D721Med (cell line): ENCODE results near the gene NAV2.
A peak's percentile ranks its signal among the peaks of the same experiment; 100 is the strongest.

Source experiments
- DNase-seq: peaks from one replicate; pipeline ENCODE4 v3.0.0; 2011; ENCODE audit warnings: low spot score; ENCODE audit not compliant: insufficient read length
- FAIRE-seq: peaks from 2 replicates; lab custom pipeline; 2011; peaks lifted over from hg19 to GRCh38; lab: Jason Lieb, UNC
- CTCF ChIP-seq: IDR thresholded peaks from 2 replicates; pipeline ENCODE4 v1.5.1; 2012; ENCODE audit warnings: mild to moderate bottlenecking, control low read depth; ENCODE audit not compliant: insufficient read depth; ENCODE audit errors: missing control alignments

Gene NAV2

GRCh38 chr11:20110908-20111669, 398.5 kb downstream of the NAV2 start:
- peak; percentile 91 for TF ChIP-seq CTCF
- DNase-seq: peak; percentile 38
- no peak for FAIRE-seq

GRCh38 chr11:20111871-20112270, 399.2 kb downstream of the NAV2 start:
- DNase-seq: no peak
- FAIRE-seq: no peak
- no peak for TF ChIP-seq CTCF

DNA sequence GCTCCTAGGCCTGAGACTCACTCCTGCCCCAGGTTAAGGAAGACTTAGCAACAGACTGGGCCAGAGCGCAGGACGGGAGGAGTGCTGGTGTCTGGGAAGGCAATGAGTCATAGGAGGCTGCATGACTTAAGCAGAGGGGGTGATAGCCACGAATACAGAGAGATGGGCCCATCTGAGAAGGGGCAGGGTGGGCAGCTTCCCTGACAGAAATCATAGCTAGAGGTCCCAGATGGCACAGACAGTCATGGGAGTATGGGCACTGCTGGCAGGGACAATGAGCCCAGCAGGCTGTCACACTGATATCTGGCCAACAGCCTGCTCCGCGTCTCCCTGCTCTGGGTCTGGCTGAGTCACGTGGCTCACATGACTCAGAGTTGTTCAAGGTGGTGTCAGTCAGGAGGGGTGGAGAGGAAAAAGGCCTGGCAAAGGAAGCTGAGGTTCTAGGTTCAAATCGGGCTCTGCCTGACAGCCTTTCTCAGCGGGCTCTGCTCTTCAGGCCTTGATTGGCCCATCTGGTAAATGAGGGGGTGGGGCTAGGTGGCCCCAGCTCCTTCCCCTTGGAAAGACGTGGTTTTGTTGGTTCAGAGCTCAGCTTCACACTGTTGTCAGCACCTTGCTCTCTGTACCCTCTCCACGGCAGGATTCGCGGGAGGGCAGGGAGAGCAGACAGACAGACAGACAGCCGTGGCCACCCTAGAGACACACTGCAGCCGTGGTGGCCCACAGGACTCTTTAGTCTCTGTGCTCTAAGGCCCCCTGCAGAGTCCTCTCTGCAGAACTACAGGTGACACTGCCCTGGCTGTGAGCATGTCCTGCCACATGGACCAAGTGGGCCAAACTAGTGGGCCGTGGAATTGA, 399.9 kb downstream of the NAV2 start:
- DNase-seq (no peak), FAIRE-seq (no peak)

DNA sequence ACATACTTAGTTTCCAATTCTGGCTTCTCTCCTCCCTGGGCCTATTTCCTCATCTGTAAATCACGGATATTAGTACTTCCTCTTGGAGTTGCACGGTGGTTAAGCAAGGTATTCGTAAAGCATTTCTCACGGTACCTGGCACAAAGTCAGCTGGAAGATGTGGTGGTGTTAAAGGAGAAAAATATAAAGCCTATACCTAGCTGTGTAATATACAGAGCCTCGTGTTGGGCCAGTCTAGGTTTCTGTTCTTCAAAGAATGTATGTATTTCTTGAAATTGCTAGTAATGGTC, 400.5 kb downstream of the NAV2 start:
- no peak for DNase-seq
- FAIRE-seq: no peak
- TF ChIP-seq CTCF: no peak

More for the DNA sequence above, 399.9 kb downstream of the NAV2 start:
- no peak for TF ChIP-seq CTCF

- no peak for TF ChIP-seq CTCF
- no peak for DNase-seq
Measured at GRCh38 chr11:20114588-20114987, 402.0 kb downstream of the NAV2 start.

GRCh38 chr11:20116825-20117224, 404.2 kb downstream of the NAV2 start:
- no peak for TF ChIP-seq CTCF
- DNase-seq (no peak), FAIRE-seq (no peak)

More at GRCh38 chr11:20114588-20114987, 402.0 kb downstream of the NAV2 start:
- FAIRE-seq: no peak
